Suppressor macrophage treated with lipopolysaccharide for 1 hour (primary cell): ENCODE data around the gene C1GALT1.
"Not testable (repeated sequence)": the region's sequence is repeated elsewhere in the genome, so short reads cannot be mapped to it uniquely, and the experiment has no call there.

Source experiments
- DNase-seq, 3 donors: peaks; one replicate each; pipeline ENCODE4 v3.0.0-alpha.2; 2020 to 2022

The C1GALT1 gene

GRCh38 chr7:7173956-7174632, 8.2 kb upstream of the C1GALT1 start:
- DNase-seq, result no peak

- no peak for DNase-seq
Measured at GRCh38 chr7:7175075-7175695, 7.2 kb upstream of the C1GALT1 start.

- peak; percentile 78 to 90 (median 89) for DNase-seq
Measured at GRCh38 chr7:7176406-7177043, 5.8 kb upstream of the C1GALT1 start.

GRCh38 chr7:7177044-7177517, 5.3 kb upstream of the C1GALT1 start:
- DNase-seq, result no peak

- no peak for DNase-seq
Measured at GRCh38 chr7:7178081-7178480, 4.3 kb upstream of the C1GALT1 start.

- no peak for DNase-seq
Measured at GRCh38 chr7:7178906-7179305, 3.4 kb upstream of the C1GALT1 start.

- DNase-seq, result no peak
Measured at GRCh38 chr7:7180725-7181449, 1.5 kb upstream of the C1GALT1 start.

- DNase-seq, result peak; percentile 65 to 78 (median 67)
Measured at GRCh38 chr7:7181519-7182155, 707 bp upstream of the C1GALT1 start.

GRCh38 chr7:7183061-7183837, 905 bp downstream of the C1GALT1 start:
- peak; percentile 27 to 65 (median 44) for DNase-seq

- peak in 2 of 3 donors; percentile 30 to 53 for DNase-seq
Measured at GRCh38 chr7:7183838-7184463, 1.6 kb downstream of the C1GALT1 start.

GRCh38 chr7:7185371-7185989, 3.1 kb downstream of the C1GALT1 start:
- no peak for DNase-seq

- DNase-seq, result no peak
Measured at GRCh38 chr7:7188091-7188490, 5.7 kb downstream of the C1GALT1 start.

GRCh38 chr7:7188742-7189141, 6.4 kb downstream of the C1GALT1 start:
- no peak for DNase-seq

- DNase-seq, result no peak
Measured at GRCh38 chr7:7190142-7190541, 7.8 kb downstream of the C1GALT1 start.

GRCh38 chr7:7191137-7191536, 8.8 kb downstream of the C1GALT1 start:
- peak in 1 of 3 donors; percentile 0 for DNase-seq

GRCh38 chr7:7192798-7193788, 10.7 kb downstream of the C1GALT1 start:
- not testable (repeated sequence) for DNase-seq

- not testable (repeated sequence) for DNase-seq
Measured at GRCh38 chr7:7199592-7199991, 17.2 kb downstream of the C1GALT1 start.

- not testable (repeated sequence) for DNase-seq
Measured at GRCh38 chr7:7200255-7200654, 17.9 kb downstream of the C1GALT1 start.

GRCh38 chr7:7201578-7202374, 19.4 kb downstream of the C1GALT1 start:
- no peak for DNase-seq
